Neural cell (in vitro differentiated cells): ENCODE data around the gene SLC10A7. TPM values are rescaled to one million over a fixed set of nuclear protein-coding genes. Genes with fewer than 3 reads are reported as not detected.

Source experiments
- H2AFZ ChIP-seq: fragments of 200-600, 300-800 bp; sonication (generic), shearing (Covaris generic); 2 replicates; pipeline ENCODE4 v1.6.0; 2014; ENCODE audit warnings: low read depth, mild to moderate bottlenecking, antibody characterized with exemption, low read length, moderate library complexity
- H3F3A ChIP-seq: fragments of 200-600 bp; shearing (Covaris generic); 2 replicates; pipeline ENCODE4 v1.6.1; 2016; ENCODE audit warnings: mild to moderate bottlenecking, moderate library complexity, mixed read lengths, antibody characterized with exemption, low read length; ENCODE audit not compliant: insufficient read depth, poor library complexity, severe bottlenecking
- H3K27ac ChIP-seq: fragments of 200-600, 300-800 bp; sonication (generic), shearing (Covaris generic); 2 replicates; pipeline ENCODE4 v1.5.1; 2014; ENCODE audit warnings: mild to moderate bottlenecking, low read length, moderate library complexity
- H3K27me3 ChIP-seq: fragments of 300-800, 200-600 bp; sonication (generic), shearing (Covaris generic); 2 replicates; pipeline ENCODE4 v1.6.0; 2014; ENCODE audit warnings: mild to moderate bottlenecking, low read depth, low read length, moderate library complexity; ENCODE audit not compliant: insufficient read depth
- H3K36me3 ChIP-seq: fragments of 300-800, 200-600 bp; sonication (generic), shearing (Covaris generic); 2 replicates; pipeline ENCODE4 v1.5.1; 2014; ENCODE audit warnings: mild to moderate bottlenecking, antibody characterized with exemption, low read length, moderate library complexity; ENCODE audit not compliant: insufficient read depth
- H3K4me2 ChIP-seq: fragments of 300-800, 200-600 bp; sonication (generic), shearing (Covaris generic); 2 replicates; pipeline ENCODE4 v1.6.0; 2014; ENCODE audit warnings: mild to moderate bottlenecking, low read length
- H3K4me3 ChIP-seq: fragments of 300-800, 200-600 bp; sonication (generic), shearing (Covaris generic); 2 replicates; pipeline ENCODE4 v1.5.1; 2014; ENCODE audit warnings: mild to moderate bottlenecking, low read length, moderate library complexity
- H3K79me2 ChIP-seq: fragments of 200-600 bp; shearing (Covaris generic); replicated peaks from 2 replicates; pipeline ENCODE4 v1.6.0; 2014; ENCODE audit warnings: mild to moderate bottlenecking, low read length, moderate library complexity; ENCODE audit not compliant: insufficient read depth
- H3K9ac ChIP-seq: fragments of 300-800, 200-600 bp; sonication (generic), shearing (Covaris generic); 2 replicates; pipeline ENCODE4 v1.6.1; 2016; ENCODE audit warnings: mild to moderate bottlenecking, low read length, mixed read lengths
- H3K9me2 ChIP-seq: fragments of 200-600 bp; shearing (Covaris generic); 2 replicates; pipeline ENCODE4 v1.6.1; 2016; ENCODE audit warnings: mild to moderate bottlenecking, low read length, mixed read lengths; ENCODE audit not compliant: insufficient read depth
- H3K9me3 ChIP-seq: fragments of 200-600, 300-800 bp; sonication (generic), shearing (Covaris generic); 2 replicates; pipeline ENCODE4 v1.6.1; 2016; ENCODE audit warnings: mild to moderate bottlenecking, mixed run types, low read length, moderate library complexity, mixed read lengths
- H4K20me1 ChIP-seq: fragments of 200-600 bp; shearing (Covaris generic); 2 replicates; pipeline ENCODE4 v1.6.1; 2016; ENCODE audit warnings: mild to moderate bottlenecking, mixed run types; ENCODE audit not compliant: insufficient read depth
- CTCF ChIP-seq: fragments of 450-650 bp; IDR thresholded peaks from 2 replicates; pipeline ENCODE4 v1.5.1; 2014; ENCODE audit warnings: antibody characterized with exemption, mild to moderate bottlenecking, moderate library complexity; ENCODE audit not compliant: poor library complexity, severe bottlenecking
- EP300 ChIP-seq: fragments of 450-650 bp; conservative IDR thresholded peaks from 2 replicates; pipeline ENCODE4 v1.6.1; 2014; ENCODE audit warnings: antibody characterized with exemption, mild to moderate bottlenecking, moderate library complexity; ENCODE audit not compliant: poor library complexity, severe bottlenecking
- EZH2 ChIP-seq: fragments of 200-600, 300-800 bp; shearing (Covaris generic), sonication (generic); IDR thresholded peaks from 2 replicates; pipeline ENCODE4 v1.6.1; 2014; ENCODE audit warnings: antibody characterized with exemption, low read length, borderline replicate concordance, mild to moderate bottlenecking; ENCODE audit not compliant: insufficient read depth, poor library complexity, severe bottlenecking
- MXI1 ChIP-seq: fragments of 450-650 bp; conservative IDR thresholded peaks from 2 replicates; pipeline ENCODE4 v1.6.1; 2014; ENCODE audit warnings: antibody characterized with exemption, mild to moderate bottlenecking; ENCODE audit not compliant: poor library complexity, severe bottlenecking
- POLR2AphosphoS5 ChIP-seq: IDR thresholded peaks from 2 replicates; pipeline ENCODE4 v1.6.1; 2012
- RAD21 ChIP-seq: fragments of 450-650 bp; conservative IDR thresholded peaks from 2 replicates; pipeline ENCODE4 v1.6.1; 2014; ENCODE audit warnings: antibody characterized with exemption, mild to moderate bottlenecking, moderate library complexity
- REST ChIP-seq: IDR thresholded peaks from 2 replicates; pipeline ENCODE4 v1.6.1; 2012; ENCODE audit warnings: borderline replicate concordance
- SMC3 ChIP-seq: fragments of 450-650 bp; conservative IDR thresholded peaks from 2 replicates; pipeline ENCODE4 v1.6.1; 2014; ENCODE audit warnings: antibody characterized with exemption, mild to moderate bottlenecking, moderate library complexity; ENCODE audit not compliant: poor library complexity
- TAF1 ChIP-seq: IDR thresholded peaks from 2 replicates; pipeline ENCODE4 v1.6.1; 2012; ENCODE audit warnings: low read depth
- polyA plus RNA-seq: library from polyadenylated mRNA; depleted of rRNA; stranded (reverse); fragments of >200 nt; gene quantifications from 2 replicates; pipeline ENCODE4 v1.2.3, GENCODE V29; 2014

SLC10A7 gene
- polyA plus RNA-seq, 1 donor from 2014 or later, result 5.5 TPM

GRCh38 chr4:146210890-146211289, 310.9 kb downstream of the SLC10A7 start:
- no peaks in the 10 kb centered on the region for H3K79me2 ChIP-seq
- H2AFZ ChIP-seq, result no peak overlapping the region
- H3K27me3 ChIP-seq, result no peaks in the 10 kb centered on the region
- no peak overlapping the region for H3K4me3 ChIP-seq
- no peaks in the 10 kb centered on the region for H4K20me1 ChIP-seq
- H3K9me2 ChIP-seq, result no peaks in the 10 kb centered on the region
- H3K36me3 ChIP-seq, result no peaks in the 10 kb centered on the region
- H3K27ac ChIP-seq, result no peak overlapping the region
- H3K4me2 ChIP-seq, result no peak overlapping the region
- TF ChIP-seq RAD21, result no peak
- TF ChIP-seq MXI1, result no peak
- TF ChIP-seq POLR2AphosphoS5, result no peak
- TF ChIP-seq EZH2, result no peak
- TF ChIP-seq REST, result no peak
- no peak for TF ChIP-seq EP300
- no peak for TF ChIP-seq TAF1
- no peak for TF ChIP-seq CTCF
- no peak for TF ChIP-seq SMC3
- H3K9me3 ChIP-seq, result no peaks in the 10 kb centered on the region
- H3F3A ChIP-seq, result no peaks in the 10 kb centered on the region
- no peak overlapping the region for H3K9ac ChIP-seq

GRCh38 chr4:146207410-146207809, 314.3 kb downstream of the SLC10A7 start:
- no peaks in the 10 kb centered on the region for H3K79me2 ChIP-seq
- no peaks in the 10 kb centered on the region for H3F3A ChIP-seq
- TF ChIP-seq RAD21 (no peak), SMC3 (no peak), MXI1 (no peak), EP300 (no peak), POLR2AphosphoS5 (no peak), CTCF (no peak), TAF1 (no peak), REST (no peak), EZH2 (no peak)
- H3K9me3 ChIP-seq, result no peaks in the 10 kb centered on the region
- no peak overlapping the region for H3K9ac ChIP-seq
- H3K4me2 ChIP-seq, result no peak overlapping the region
- no peaks in the 10 kb centered on the region for H3K36me3 ChIP-seq
- no peaks in the 10 kb centered on the region for H3K9me2 ChIP-seq
- no peak overlapping the region for H3K27ac ChIP-seq
- no peaks in the 10 kb centered on the region for H4K20me1 ChIP-seq
- no peak overlapping the region for H2AFZ ChIP-seq
- H3K27me3 ChIP-seq, result no peaks in the 10 kb centered on the region
- H3K4me3 ChIP-seq, result no peak overlapping the region
